Keratinocyte (primary cell): ENCODE results near the gene MET. TPM values are rescaled to one million over a fixed set of nuclear protein-coding genes. Genes with fewer than 3 reads are reported as not detected.

ENCODE experiments used
- DNase-seq: peaks from one replicate; pipeline ENCODE4 v3.0.0-alpha.2; 2011; ENCODE audit warnings: low read depth, missing footprints, low spot score
- FAIRE-seq: peaks from 2 replicates; lab custom pipeline; 2011; peaks lifted over from hg19 to GRCh38; lab: Jason Lieb, UNC
- H2AFZ ChIP-seq: 2 replicates; pipeline ENCODE4 v1.6.0; 2012; ENCODE audit warnings: low read length, control low read depth, inconsistent platforms; ENCODE audit not compliant: control insufficient read depth
- H3K27ac ChIP-seq: 2 replicates; pipeline ENCODE4 v1.5.1; 2011; ENCODE audit warnings: low read length; ENCODE audit not compliant: control insufficient read depth, insufficient read depth
- H3K27me3 ChIP-seq: 3 replicates; pipeline ENCODE4 v1.6.0; 2011; ENCODE audit warnings: low read length; ENCODE audit not compliant: control insufficient read depth, insufficient read depth; ENCODE audit errors: extremely low read depth
- H3K36me3 ChIP-seq, 2 experiments: 2 replicates in 1 of 2; 3 replicates in 1 of 2; pipeline ENCODE4 v1.5.1; 2011; ENCODE audit warnings: low read length in 2 of 2, mild to moderate bottlenecking in 1 of 2; ENCODE audit not compliant: control insufficient read depth in 2 of 2, insufficient read depth in 2 of 2; ENCODE audit errors: extremely low read depth in 1 of 2
- H3K4me1 ChIP-seq: 3 replicates; pipeline ENCODE4 v1.5.1; 2011; ENCODE audit warnings: low read length; ENCODE audit not compliant: control insufficient read depth, insufficient read depth; ENCODE audit errors: extremely low read depth
- H3K4me2 ChIP-seq: 3 replicates; pipeline ENCODE4 v1.6.0; 2011; ENCODE audit warnings: low read depth, low read length; ENCODE audit not compliant: control insufficient read depth, insufficient read depth; ENCODE audit errors: extremely low read depth
- H3K4me3 ChIP-seq, 3 experiments: fragments of 200-600 bp in 1 of 3; sonication (generic) in 1 of 3; 2 replicates in 2 of 3; 3 replicates in 1 of 3; pipeline ENCODE4 v1.5.1; 2011 to 2016; ENCODE audit warnings: low read length in 3 of 3, mild to moderate bottlenecking in 3 of 3, control low read depth in 2 of 3, inconsistent platforms in 1 of 3, low read depth in 1 of 3, mixed read lengths in 1 of 3, mixed run types in 1 of 3, moderate library complexity in 1 of 3; ENCODE audit not compliant: control insufficient read depth in 2 of 3, insufficient read depth in 2 of 3; ENCODE audit errors: extremely low read depth in 1 of 3
- H3K79me2 ChIP-seq: 2 replicates; pipeline ENCODE4 v1.6.0; 2012; ENCODE audit warnings: low read length; ENCODE audit not compliant: control insufficient read depth, insufficient read depth
- H3K9ac ChIP-seq: 3 replicates; pipeline ENCODE4 v1.6.0; 2011; ENCODE audit warnings: low read length; ENCODE audit not compliant: control insufficient read depth, insufficient read depth; ENCODE audit errors: extremely low read depth
- H3K9me1 ChIP-seq: 3 replicates; pipeline ENCODE4 v1.6.0; 2011; ENCODE audit warnings: low read length; ENCODE audit not compliant: control insufficient read depth, insufficient read depth; ENCODE audit errors: extremely low read depth
- H3K9me3 ChIP-seq: 2 replicates; pipeline ENCODE4 v1.5.1; 2012; ENCODE audit warnings: low read depth, low read length; ENCODE audit not compliant: control insufficient read depth
- H4K20me1 ChIP-seq: 3 replicates; pipeline ENCODE4 v1.6.0; 2011; ENCODE audit warnings: low read length; ENCODE audit not compliant: control insufficient read depth, insufficient read depth; ENCODE audit errors: extremely low read depth
- EZH2 ChIP-seq: IDR thresholded peaks from one replicate; pipeline ENCODE4 v1.6.1; 2012; ENCODE audit warnings: inconsistent platforms, mild to moderate bottlenecking, low read length, moderate library complexity
- dilution Hi-C: fragments of 300-500 bp; cut with MboI; formaldehyde crosslinking; loops from one replicate; pipeline ENCODE4 v1.7.0; 2020; ENCODE audit warnings: low sequenced_read_pairs; ENCODE audit not compliant: extremely low pct_ligation_motif_present
- polyA plus RNA-seq, 5 experiments: library from polyadenylated mRNA; depleted of rRNA in 3 of 5; stranded (reverse) in 3 of 5; stranded (forward) in 1 of 5; unstranded in 1 of 5; fragments of >200 nt; gene quantifications; 1 replicate in 1 of 5; 2 replicates in 3 of 5; 3 replicates in 1 of 5; pipeline versions ENCODE4 v1.2.1 to v1.2.3, GENCODE V29; 2011 to 2012; ENCODE audit warnings: missing spikeins in 2 of 5, low read depth in 1 of 5, low replicate concordance in 1 of 5
- TF ChIP-seq, protein P1 (sequence below), 3 experiments: IDR thresholded peaks in 1 of 3; conservative IDR thresholded peaks in 1 of 3; optimal IDR thresholded peaks in 1 of 3; 2 replicates in 2 of 3; 3 replicates in 1 of 3; pipeline versions ENCODE3 to v1.5.1; 2011; ENCODE audit warnings: low read length in 3 of 3, mild to moderate bottlenecking in 3 of 3, moderate library complexity in 2 of 3, control low read depth in 1 of 3, inconsistent platforms in 1 of 3; ENCODE audit not compliant: insufficient read depth in 2 of 3; ENCODE audit errors: extremely low read depth in 1 of 3

The MET gene
- polyA plus RNA-seq, 1 donor (not counting 4 experiments of a cell fraction or from before 2014, with no cell fraction given): 117 TPM

DNA sequence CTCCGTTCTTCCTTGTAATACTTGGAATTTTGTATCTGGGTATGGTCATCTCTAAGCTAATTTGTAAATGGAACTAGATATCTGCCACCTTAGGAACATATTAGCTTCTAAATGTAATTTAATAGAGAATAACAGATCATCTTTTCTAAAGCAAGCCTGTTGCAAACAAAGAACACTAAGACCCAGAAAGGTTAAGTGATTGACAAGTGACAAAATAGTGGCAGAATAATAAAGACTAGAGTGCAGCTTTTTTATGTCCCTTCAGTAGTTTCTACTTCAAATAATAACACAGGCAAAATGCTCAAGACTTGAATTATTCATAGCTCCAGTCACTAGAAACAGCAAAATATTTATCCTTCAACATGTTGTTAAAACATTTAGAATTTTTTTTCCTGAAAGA is 91.7 kb downstream of the MET start:
- Histone ChIP-seq H3K9ac (no peak overlapping the region), H3K9me3 (no peaks in the 10 kb centered on the region), H3K4me2 (no peak overlapping the region), H3K79me2 (no peaks in the 10 kb centered on the region), H3K4me1 (no peaks in the 10 kb centered on the region), H3K36me3 (peaks cover 21 to 30% of the 10 kb centered on the region in 2 experiments), H2AFZ (no peak overlapping the region), H4K20me1 (no peaks in the 10 kb centered on the region), H3K27me3 (no peaks in the 10 kb centered on the region), H3K4me3 (no peak overlapping the region), H3K27ac (no peak overlapping the region), H3K9me1 (no peaks in the 10 kb centered on the region)
- no peak for DNase-seq
- dilution Hi-C loops: no loop called here
- no peak for TF ChIP-seq EZH2
- TF ChIP-seq, protein P1, sequence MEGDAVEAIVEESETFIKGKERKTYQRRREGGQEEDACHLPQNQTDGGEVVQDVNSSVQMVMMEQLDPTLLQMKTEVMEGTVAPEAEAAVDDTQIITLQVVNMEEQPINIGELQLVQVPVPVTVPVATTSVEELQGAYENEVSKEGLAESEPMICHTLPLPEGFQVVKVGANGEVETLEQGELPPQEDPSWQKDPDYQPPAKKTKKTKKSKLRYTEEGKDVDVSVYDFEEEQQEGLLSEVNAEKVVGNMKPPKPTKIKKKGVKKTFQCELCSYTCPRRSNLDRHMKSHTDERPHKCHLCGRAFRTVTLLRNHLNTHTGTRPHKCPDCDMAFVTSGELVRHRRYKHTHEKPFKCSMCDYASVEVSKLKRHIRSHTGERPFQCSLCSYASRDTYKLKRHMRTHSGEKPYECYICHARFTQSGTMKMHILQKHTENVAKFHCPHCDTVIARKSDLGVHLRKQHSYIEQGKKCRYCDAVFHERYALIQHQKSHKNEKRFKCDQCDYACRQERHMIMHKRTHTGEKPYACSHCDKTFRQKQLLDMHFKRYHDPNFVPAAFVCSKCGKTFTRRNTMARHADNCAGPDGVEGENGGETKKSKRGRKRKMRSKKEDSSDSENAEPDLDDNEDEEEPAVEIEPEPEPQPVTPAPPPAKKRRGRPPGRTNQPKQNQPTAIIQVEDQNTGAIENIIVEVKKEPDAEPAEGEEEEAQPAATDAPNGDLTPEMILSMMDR (optimal IDR thresholded peaks at IDR 0.05 in 1 of 3, IDR thresholded peaks at IDR 0.05 in 1 of 3, conservative IDR thresholded peaks at IDR 0.05 in 1 of 3; ENCODE audit: extremely low read depth in 1 of 3, insufficient read depth in 2 of 3, low read length in 3 of 3): no peak
- no peak for FAIRE-seq

DNA sequence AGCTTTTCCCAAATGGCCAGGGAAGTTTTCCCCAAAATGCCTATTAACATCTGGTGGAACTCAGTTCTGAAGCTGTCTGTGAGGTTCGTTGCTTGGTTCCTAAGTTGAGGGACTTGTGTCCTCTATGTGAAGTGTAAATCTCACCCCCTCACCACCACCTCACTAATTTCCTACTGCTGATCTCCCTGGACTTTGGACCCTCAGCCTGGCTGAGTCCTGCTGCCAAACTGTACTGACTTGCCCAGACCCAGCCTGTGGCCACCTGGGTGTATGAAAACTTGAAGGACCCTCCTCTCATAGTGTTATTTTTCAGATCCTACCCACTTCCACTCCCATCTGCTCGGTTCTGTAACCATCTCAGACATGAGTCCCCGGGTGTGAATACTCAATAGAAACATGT is 94.9 kb downstream of the MET start:
- Histone ChIP-seq H4K20me1 (no peaks in the 10 kb centered on the region), H3K9ac (no peak overlapping the region), H3K9me1 (no peaks in the 10 kb centered on the region), H3K36me3 (peaks cover 19 to 44% of the 10 kb centered on the region in 2 experiments), H3K4me2 (no peak overlapping the region), H3K9me3 (no peaks in the 10 kb centered on the region), H3K27me3 (no peaks in the 10 kb centered on the region), H2AFZ (no peak overlapping the region), H3K4me1 (peaks cover 10% of the 10 kb centered on the region), H3K4me3 (no peak overlapping the region), H3K79me2 (no peaks in the 10 kb centered on the region), H3K27ac (no peak overlapping the region)
- no peak for TF ChIP-seq EZH2
- dilution Hi-C loops: no loop called here
- no peak for DNase-seq
- FAIRE-seq: no peak

GRCh38 chr7:116769546-116769945 is 97.5 kb downstream of the MET start:
- dilution Hi-C loops: no loop called here
- Histone ChIP-seq H3K9ac (no peak overlapping the region), H3K36me3 (peaks cover 19 to 46% of the 10 kb centered on the region in 2 experiments)

More at GRCh38 chr7:116769546-116769945, 97.5 kb downstream of the MET start:
- Histone ChIP-seq H3K27me3 (no peaks in the 10 kb centered on the region), H3K9me1 (no peaks in the 10 kb centered on the region), H3K27ac (no peak overlapping the region), H3K4me2 (no peak overlapping the region), H3K4me3 (no peak overlapping the region), H3K79me2 (no peaks in the 10 kb centered on the region), H3K9me3 (no peaks in the 10 kb centered on the region), H4K20me1 (no peaks in the 10 kb centered on the region), H3K4me1 (peaks cover 26% of the 10 kb centered on the region), H2AFZ (no peak overlapping the region)
- no peak for DNase-seq
- TF ChIP-seq, protein P1 (optimal IDR thresholded peaks at IDR 0.05 in 1 of 3, IDR thresholded peaks at IDR 0.05 in 1 of 3, conservative IDR thresholded peaks at IDR 0.05 in 1 of 3; ENCODE audit: extremely low read depth in 1 of 3, insufficient read depth in 2 of 3, low read length in 3 of 3): no peak
- TF ChIP-seq EZH2: no peak
- no peak for FAIRE-seq
